Left ventricle myocardium inferior (tissue), 1 donor: Measurements from ENCODE around the gene KDM2A. TPM values are rescaled to one million over a fixed set of nuclear protein-coding genes. Genes with fewer than 3 reads are reported as not detected.

Experiments used
- DNase-seq: peaks from one replicate; pipeline ENCODE4 v3.0.0-alpha.2; 2020
- H3K27ac ChIP-seq: fragments of 200-600 bp; replicated peaks from 2 replicates; pipeline ENCODE4 v1.8.0; 2021
- H3K27me3 ChIP-seq: fragments of 200-600 bp; 2 replicates; pipeline ENCODE4 v1.8.0; 2021; ENCODE audit warnings: low read depth
- H3K36me3 ChIP-seq: fragments of 200-600 bp; 2 replicates; pipeline ENCODE4 v1.8.0; 2021
- H3K4me1 ChIP-seq: fragments of 200-600 bp; 2 replicates; pipeline ENCODE4 v1.8.0; 2021
- H3K4me3 ChIP-seq: fragments of 200-600 bp; 2 replicates; pipeline ENCODE4 v1.8.0; 2021; ENCODE audit warnings: mild to moderate bottlenecking, moderate library complexity
- H3K9me3 ChIP-seq: fragments of 200-600 bp; replicated peaks from 2 replicates; pipeline ENCODE4 v1.8.0; 2021
- CTCF ChIP-seq: fragments of 200-600 bp; IDR thresholded peaks from 2 replicates; pipeline ENCODE4 v1.8.0; 2021; ENCODE audit warnings: antibody characterized with exemption, mild to moderate bottlenecking, borderline replicate concordance
- intact Hi-C: fragments of 100-400 bp; cut with micrococcal nuclease; formaldehyde crosslinking; loops from one replicate; pipeline ENCODE4 v1.11.0; 2022
- total RNA-seq: library from RNA; stranded (reverse); fragmentation: NEBNext Ultra II Directional; extraction: Animal tissue kit (Norgen Biotek cat#: 25700); gene quantifications from one replicate; pipeline ENCODE4 v1.2.1, GENCODE V29; 2021
- donor health status: DM: no; HTN: yes; CAD: no; lungs with severe emphysema.

Gene KDM2A
- total RNA-seq, 1 donor from 2014 or later: 37.6 TPM

GRCh38 chr11:67079065-67079705, 39.9 kb upstream of the KDM2A start:
- DNase-seq: no peak
- Histone ChIP-seq H3K4me3 (no peak overlapping the region), H3K27ac (no peak overlapping the region), H3K9me3 (no peaks in the 10 kb centered on the region), H3K27me3 (peaks cover 9% of the 10 kb centered on the region), H3K4me1 (peaks cover 12% of the 10 kb centered on the region), H3K36me3 (no peaks in the 10 kb centered on the region)
- no peak for TF ChIP-seq CTCF
- intact Hi-C loops: no loop called here

- Histone ChIP-seq H3K9me3 (no peaks in the 10 kb centered on the region), H3K27me3 (peaks cover 9% of the 10 kb centered on the region), H3K36me3 (no peaks in the 10 kb centered on the region), H3K4me1 (peaks cover 12% of the 10 kb centered on the region), H3K4me3 (peak overlapping the region; percentile 54), H3K27ac (no peak overlapping the region)
- intact Hi-C loops: no loop called here
- no peak for DNase-seq
- no peak for TF ChIP-seq CTCF
Observed at GRCh38 chr11:67082071-67082791, 36.8 kb upstream of the KDM2A start.

- TF ChIP-seq CTCF: no peak
- H3K9me3 ChIP-seq: no peaks in the 10 kb centered on the region
- H3K4me1 ChIP-seq: peaks cover 12% of the 10 kb centered on the region
- no peaks in the 10 kb centered on the region for H3K36me3 ChIP-seq
- intact Hi-C loops: no loop called here
- H3K27ac ChIP-seq: no peak overlapping the region
- H3K27me3 ChIP-seq: peaks cover 9% of the 10 kb centered on the region
- no peak for DNase-seq
- H3K4me3 ChIP-seq: no peak overlapping the region
Observed at GRCh38 chr11:67083786-67084366, 35.2 kb upstream of the KDM2A start.

- TF ChIP-seq CTCF: no peak
- Histone ChIP-seq H3K9me3 (no peaks in the 10 kb centered on the region), H3K4me1 (peaks cover 12% of the 10 kb centered on the region), H3K27me3 (peaks cover 9% of the 10 kb centered on the region), H3K27ac (no peak overlapping the region), H3K4me3 (no peak overlapping the region), H3K36me3 (no peaks in the 10 kb centered on the region)
- DNase-seq: no peak
- intact Hi-C loops: no loop called here
Observed at GRCh38 chr11:67085617-67086016, 33.4 kb upstream of the KDM2A start.

- DNase-seq: no peak
- H3K4me1 ChIP-seq: no peaks in the 10 kb centered on the region
- H3K27me3 ChIP-seq: peaks cover 12% of the 10 kb centered on the region
- H3K36me3 ChIP-seq: no peaks in the 10 kb centered on the region
- no peak for TF ChIP-seq CTCF
- intact Hi-C loops: no loop called here
- H3K9me3 ChIP-seq: no peaks in the 10 kb centered on the region
- no peak overlapping the region for H3K4me3 ChIP-seq
- no peak overlapping the region for H3K27ac ChIP-seq
Observed at GRCh38 chr11:67090717-67091116, 28.3 kb upstream of the KDM2A start.
